Measurements from ENCODE around the gene SAG. TPM values are rescaled to one million over a fixed set of nuclear protein-coding genes. Genes with fewer than 3 reads are reported as not detected.
A peak's percentile ranks its signal among the peaks of the same experiment; 100 is the strongest.

The SAG gene
- total and polyA plus RNA-seq, 2 experiments from 2014 or later = 0.47 TPM; not detected in 1

DNA sequence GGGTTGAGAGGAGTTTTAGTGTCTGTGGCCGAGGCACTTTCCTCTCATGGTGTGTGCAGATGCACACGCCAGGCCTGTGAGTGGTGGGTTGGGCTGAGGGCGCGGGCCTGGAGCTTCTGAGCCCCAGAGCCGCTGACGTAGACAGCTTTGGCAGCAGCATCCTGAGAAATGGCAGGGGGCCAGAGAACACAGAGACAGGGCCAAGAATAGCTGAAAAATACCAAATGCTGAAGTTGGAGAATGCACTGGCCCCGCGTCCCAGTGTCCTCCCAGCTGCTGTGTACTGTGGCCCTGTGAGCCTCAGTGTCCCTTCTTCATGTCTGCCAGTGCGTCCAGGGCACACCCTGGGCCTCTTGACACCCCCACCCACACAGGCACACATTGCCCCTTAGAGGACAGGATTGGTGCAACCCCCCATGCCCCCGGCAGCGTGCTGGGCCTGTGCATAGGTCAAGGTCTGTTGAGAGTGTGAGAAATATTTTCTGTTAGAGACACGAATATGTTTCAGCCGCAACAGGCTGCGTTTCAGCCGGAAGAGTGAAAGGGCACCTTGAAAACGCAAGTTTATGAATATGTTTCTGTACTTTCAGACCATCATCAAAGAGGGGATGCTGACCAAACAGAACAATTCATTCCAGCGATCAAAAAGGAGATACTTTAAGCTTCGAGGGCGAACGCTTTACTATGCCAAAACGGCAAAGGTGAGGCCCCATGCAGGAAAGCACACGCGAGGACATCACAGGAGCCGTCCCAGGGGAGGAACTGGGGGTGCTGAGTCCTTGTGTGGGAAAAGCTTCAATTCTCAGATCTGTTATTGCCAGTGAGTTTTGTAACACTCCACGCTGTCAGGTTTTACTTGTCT, 80.3 kb downstream of the SAG start:
- H3K36me3 ChIP-seq (replicated peaks; ENCODE audit: insufficient read depth, low read depth) = no peaks in the 10 kb centered on the region
- H3K4me1 ChIP-seq (ENCODE audit: insufficient read depth) = peaks cover 20% of the 10 kb centered on the region
- 73% methylated on average over 25 of the region's 25 CpGs for WGBS (ENCODE audit: low lambda C conversion rate, missing lambda C conversion rate)
- no peaks in the 10 kb centered on the region for H3K27me3 ChIP-seq
- DNase-seq (ENCODE audit: low spot score) = peak; percentile 82
- no peaks in the 10 kb centered on the region for H3K9me2 ChIP-seq (replicated peaks; ENCODE audit: insufficient read depth)
- no peak overlapping the region for H3K4me3 ChIP-seq
- H2AFZ ChIP-seq = no peak overlapping the region
- H3K27ac ChIP-seq = peak overlapping the region; percentile 76
- H3K79me2 ChIP-seq = peaks cover 36% of the 10 kb centered on the region
- no peaks in the 10 kb centered on the region for H3K9me3 ChIP-seq (ENCODE audit: low read depth)
- no peak overlapping the region for H3K4me2 ChIP-seq
- TF ChIP-seq EZH2 (IDR thresholded peaks at IDR 0.05; ENCODE audit: borderline replicate concordance) = no peak
- TF ChIP-seq, protein P1, sequence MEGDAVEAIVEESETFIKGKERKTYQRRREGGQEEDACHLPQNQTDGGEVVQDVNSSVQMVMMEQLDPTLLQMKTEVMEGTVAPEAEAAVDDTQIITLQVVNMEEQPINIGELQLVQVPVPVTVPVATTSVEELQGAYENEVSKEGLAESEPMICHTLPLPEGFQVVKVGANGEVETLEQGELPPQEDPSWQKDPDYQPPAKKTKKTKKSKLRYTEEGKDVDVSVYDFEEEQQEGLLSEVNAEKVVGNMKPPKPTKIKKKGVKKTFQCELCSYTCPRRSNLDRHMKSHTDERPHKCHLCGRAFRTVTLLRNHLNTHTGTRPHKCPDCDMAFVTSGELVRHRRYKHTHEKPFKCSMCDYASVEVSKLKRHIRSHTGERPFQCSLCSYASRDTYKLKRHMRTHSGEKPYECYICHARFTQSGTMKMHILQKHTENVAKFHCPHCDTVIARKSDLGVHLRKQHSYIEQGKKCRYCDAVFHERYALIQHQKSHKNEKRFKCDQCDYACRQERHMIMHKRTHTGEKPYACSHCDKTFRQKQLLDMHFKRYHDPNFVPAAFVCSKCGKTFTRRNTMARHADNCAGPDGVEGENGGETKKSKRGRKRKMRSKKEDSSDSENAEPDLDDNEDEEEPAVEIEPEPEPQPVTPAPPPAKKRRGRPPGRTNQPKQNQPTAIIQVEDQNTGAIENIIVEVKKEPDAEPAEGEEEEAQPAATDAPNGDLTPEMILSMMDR (IDR thresholded peaks at IDR 0.05; ENCODE audit: poor library complexity) = no peak
- no peak for TF ChIP-seq EZH2phosphoT487 (IDR thresholded peaks at IDR 0.05; ENCODE audit: low read depth, severe bottlenecking, unreplicated experiment)
- H4K20me1 ChIP-seq (ENCODE audit: insufficient read depth, poor library complexity, severe bottlenecking) = peaks cover 6% of the 10 kb centered on the region

DNA sequence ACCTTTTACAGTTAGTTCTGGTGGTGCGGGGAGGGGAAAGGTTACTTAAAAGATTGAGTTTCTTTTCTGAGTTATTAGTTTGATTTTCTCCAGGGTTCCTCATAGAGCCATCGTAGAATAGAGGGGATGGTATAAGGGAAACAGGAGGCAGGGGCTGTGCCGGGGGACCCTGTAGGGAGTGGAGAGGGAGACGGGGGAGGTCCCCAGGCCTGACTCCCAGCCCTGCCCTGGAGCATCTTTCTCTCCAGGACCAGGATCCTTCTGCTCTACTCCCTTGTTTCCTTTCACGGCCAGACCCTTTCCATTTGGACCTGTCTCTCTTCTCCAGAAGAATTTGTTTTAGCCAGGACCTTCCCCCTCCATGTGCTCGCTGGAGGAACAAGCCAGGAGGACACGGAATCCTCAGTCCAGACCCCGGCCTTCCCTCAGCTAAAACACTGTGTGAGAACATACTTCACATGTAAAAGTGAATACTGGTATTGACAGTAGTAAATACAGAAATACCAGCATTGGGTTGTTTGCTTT, 82.0 kb downstream of the SAG start:
- H3K27me3 ChIP-seq = no peaks in the 10 kb centered on the region
- no peak overlapping the region for H2AFZ ChIP-seq
- H3K4me3 ChIP-seq = no peak overlapping the region
- H3K9me2 ChIP-seq (replicated peaks; ENCODE audit: insufficient read depth) = no peaks in the 10 kb centered on the region
- H3K9me3 ChIP-seq (ENCODE audit: low read depth) = no peaks in the 10 kb centered on the region
- no peaks in the 10 kb centered on the region for H3K36me3 ChIP-seq (replicated peaks; ENCODE audit: insufficient read depth, low read depth)
- TF ChIP-seq, protein P1 (IDR thresholded peaks at IDR 0.05; ENCODE audit: poor library complexity) = no peak
- TF ChIP-seq EZH2phosphoT487 (IDR thresholded peaks at IDR 0.05; ENCODE audit: low read depth, severe bottlenecking, unreplicated experiment) (no peak), EZH2 (IDR thresholded peaks at IDR 0.05; ENCODE audit: borderline replicate concordance) (no peak)
- peaks cover 20% of the 10 kb centered on the region for H3K4me1 ChIP-seq (ENCODE audit: insufficient read depth)
- peaks cover 6% of the 10 kb centered on the region for H4K20me1 ChIP-seq (ENCODE audit: insufficient read depth, poor library complexity, severe bottlenecking)
- H3K79me2 ChIP-seq = peaks cover 18% of the 10 kb centered on the region
- WGBS (ENCODE audit: low lambda C conversion rate, missing lambda C conversion rate) = 91% methylated on average over 8 of the region's 8 CpGs
- no peak overlapping the region for H3K4me2 ChIP-seq
- DNase-seq (ENCODE audit: low spot score) = no peak
- no peak overlapping the region for H3K27ac ChIP-seq

DNA sequence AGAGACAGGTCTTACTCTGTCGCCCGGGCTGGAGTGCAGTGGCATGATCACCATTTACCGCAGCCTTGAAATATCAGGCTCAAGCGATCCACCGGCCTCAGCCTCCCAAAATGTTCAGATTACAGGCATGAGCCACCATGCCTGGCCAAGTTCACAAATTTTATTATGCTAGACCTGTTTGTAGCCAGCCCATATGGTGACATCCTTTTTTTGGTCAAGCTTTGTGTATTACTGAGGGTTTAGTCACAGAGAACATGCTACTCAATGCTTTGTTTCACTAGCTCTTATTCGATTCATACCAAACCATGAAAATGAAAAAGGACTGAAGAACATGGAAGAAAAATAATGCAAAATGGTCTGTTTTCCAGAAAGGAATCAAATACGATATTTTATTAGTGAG, 88.1 kb downstream of the SAG start:
- H4K20me1 ChIP-seq (ENCODE audit: insufficient read depth, poor library complexity, severe bottlenecking) = no peaks in the 10 kb centered on the region
- H2AFZ ChIP-seq = no peak overlapping the region
- H3K9me2 ChIP-seq (replicated peaks; ENCODE audit: insufficient read depth) = no peaks in the 10 kb centered on the region
- H3K4me1 ChIP-seq (ENCODE audit: insufficient read depth) = no peaks in the 10 kb centered on the region
- no peak overlapping the region for H3K4me3 ChIP-seq
- 99% methylated on average over 7 of the region's 7 CpGs for WGBS (ENCODE audit: low lambda C conversion rate, missing lambda C conversion rate)
- H3K27me3 ChIP-seq = no peaks in the 10 kb centered on the region
- no peak for DNase-seq (ENCODE audit: low spot score)
- H3K4me2 ChIP-seq = no peak overlapping the region
- H3K79me2 ChIP-seq = no peaks in the 10 kb centered on the region
- no peak for TF ChIP-seq EZH2 (IDR thresholded peaks at IDR 0.05; ENCODE audit: borderline replicate concordance)
- TF ChIP-seq, protein P1 (IDR thresholded peaks at IDR 0.05; ENCODE audit: poor library complexity) = no peak
- no peak for TF ChIP-seq EZH2phosphoT487 (IDR thresholded peaks at IDR 0.05; ENCODE audit: low read depth, severe bottlenecking, unreplicated experiment)
- H3K9me3 ChIP-seq (ENCODE audit: low read depth) = no peaks in the 10 kb centered on the region
- no peaks in the 10 kb centered on the region for H3K36me3 ChIP-seq (replicated peaks; ENCODE audit: insufficient read depth, low read depth)
- no peak overlapping the region for H3K27ac ChIP-seq

Small RNAs within 50 kb of the gene (small RNA-seq; reads per million reads assigned to genes)
- gene RF00019 = not detected
- gene SCARNA5 = 180 reads per million, percentile 98 among the genes with 10 or more reads in this experiment
- 29.0 reads per million, percentile 96 among the genes with 10 or more reads in this experiment for gene SCARNA6

Other genes starting within 250 kb of the SAG start
- 2.9 and 5.2 TPM in 2 replicates for gene INPP5D, start 247.5 kb upstream of the SAG start, total RNA-seq
- gene INPP5D, start 247.5 kb upstream of the SAG start, polyA plus RNA-seq = 3.3 and 4.9 TPM in 2 replicates
- gene ATG16L1, start 56.1 kb upstream of the SAG start, total RNA-seq = 21.9 and 28.2 TPM in 2 replicates
- gene ATG16L1, start 56.1 kb upstream of the SAG start, polyA plus RNA-seq = 15.7 and 16.6 TPM in 2 replicates
- gene DGKD, start 46.7 kb downstream of the SAG start, total RNA-seq = 14.2 and 15.2 TPM in 2 replicates
- 13.6 and 14.3 TPM in 2 replicates for gene DGKD, start 46.7 kb downstream of the SAG start, polyA plus RNA-seq

All from hepatocyte (in vitro differentiated cells).